GM21737 (cell line): Measurements from ENCODE around the gene NT5C1A.

ENCODE experiments used
- ATAC-seq: cut with Tn5 transposase; IDR thresholded peaks from one replicate; pipeline ENCODE4 v1.9.1; 2021; ENCODE audit warnings: mild to moderate bottlenecking, moderate library complexity; ENCODE audit not compliant: unreplicated experiment

NT5C1A gene

DNA sequence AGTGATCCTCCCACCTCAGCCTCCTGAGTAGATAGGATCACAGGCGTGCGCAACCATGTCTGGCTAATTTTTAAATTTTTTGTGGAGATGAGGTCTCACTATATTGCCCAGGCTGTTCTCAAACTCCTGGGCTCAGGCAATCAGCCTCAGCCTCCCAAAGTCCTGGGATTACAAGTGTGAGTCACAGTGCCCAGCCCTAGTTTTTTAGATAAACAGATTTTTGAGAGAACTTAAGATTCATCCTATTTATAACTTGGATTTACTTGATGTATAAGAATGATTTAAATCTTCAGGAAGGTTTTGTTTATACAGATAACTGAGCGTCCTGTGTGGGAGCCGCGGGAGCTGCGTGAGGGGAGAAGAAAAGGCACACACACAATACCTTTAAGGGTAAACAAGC, 58.7 kb downstream of the NT5C1A start:
- ATAC-seq = no peak

- ATAC-seq = no peak
These were observed 62.1 kb downstream of the NT5C1A start for GRCh38 chr1:39609618-39610331.
